ENCODE results near the gene DSPP. TPM values are rescaled to one million over a fixed set of nuclear protein-coding genes. Genes with fewer than 3 reads are reported as not detected.

DSPP gene
- total RNA-seq, 1 experiment from 2014 or later, result not detected

GRCh38 chr4:87649980-87650379 lies 41.7 kb downstream of the DSPP start, which contains the start of gene DMP1:
Gene DMP1 (plus strand): TSS chr4:87650280. CDS start chr4:87656493, 6,213 bp downstream.
- no TSS peak for BruUV-seq (replicated peaks)
- intact Hi-C loops (cut with micrococcal nuclease; ENCODE audit: unreplicated experiment) (no loop called here), in situ Hi-C loops (cut with HindIII; ENCODE audit: low pct_unique_long_range_greater_than_20kb, low sequenced_read_pairs) (no loop called here)
- POLR2A ChIA-PET, result interaction anchor here (0.6 kb wide), 1 partner anchor 59 kb away, joined by 4 read pairs; no protein-coding TSS in a partner anchor
- Histone ChIP-seq H3K4me1 (ENCODE audit: control insufficient read depth, insufficient read depth, low read length) (no peaks in the 10 kb centered on the region), H3K27ac (ENCODE audit: low read length) (no peak within 1 kb of the TSS), H3K36me3 (ENCODE audit: control insufficient read depth, insufficient read depth, low read length) (no peaks in the 10 kb centered on the region), H3K4me3 (ENCODE audit: low read depth in 2 of 2, low read length in 2 of 2) (no peak within 1 kb of the TSS), H3K27me3 (ENCODE audit: control insufficient read depth, insufficient read depth, low read length) (no peaks in the 10 kb centered on the region), H3K9me3 (ENCODE audit: control insufficient read depth, insufficient read depth, low read depth, low read length) (no peaks in the 10 kb centered on the region)
- ATAC-seq (no peak), DNase-seq (ENCODE audit: low read depth, low spot score) (no peak)
- TF ChIP-seq SIN3A (IDR thresholded peaks at IDR 0.05; ENCODE audit: borderline replicate concordance, insufficient read depth, low read depth, low read length) (no peak), CTCF (IDR thresholded peaks at IDR 0.05) (no peak), POLR2AphosphoS5 (IDR thresholded peaks at IDR 0.05; ENCODE audit: low read depth, low read length) (no peak), TCF7L2 (IDR thresholded peaks at IDR 0.05; ENCODE audit: low read depth, low read length) (no peak), REST (IDR thresholded peaks at IDR 0.05; ENCODE audit: insufficient read depth in 1 of 2, low read depth in 2 of 2, low read length in 1 of 2) (no peak)
- CTCF ChIA-PET, result no interaction called here

GRCh38 chr4:87650938-87651337 lies 42.6 kb downstream of the DSPP start:
- H3K27me3 ChIP-seq (ENCODE audit: control insufficient read depth, insufficient read depth, low read length), result no peaks in the 10 kb centered on the region
- no peaks in the 10 kb centered on the region for H3K36me3 ChIP-seq (ENCODE audit: control insufficient read depth, insufficient read depth, low read length)
- DNase-seq (ENCODE audit: low read depth, low spot score), result no peak
- ChIA-PET CTCF (no interaction called here), POLR2A (no interaction called here)
- no TSS peak for BruUV-seq (replicated peaks)
- H3K27ac ChIP-seq (ENCODE audit: low read length), result no peak overlapping the region
- in situ Hi-C loops (cut with HindIII; ENCODE audit: low pct_unique_long_range_greater_than_20kb, low sequenced_read_pairs), result no loop called here
- TF ChIP-seq POLR2AphosphoS5 (IDR thresholded peaks at IDR 0.05; ENCODE audit: low read depth, low read length) (no peak), REST (IDR thresholded peaks at IDR 0.05; ENCODE audit: insufficient read depth in 1 of 2, low read depth in 2 of 2, low read length in 1 of 2) (no peak), TCF7L2 (IDR thresholded peaks at IDR 0.05; ENCODE audit: low read depth, low read length) (no peak), CTCF (IDR thresholded peaks at IDR 0.05) (no peak), SIN3A (IDR thresholded peaks at IDR 0.05; ENCODE audit: borderline replicate concordance, insufficient read depth, low read depth, low read length) (no peak)
- H3K4me1 ChIP-seq (ENCODE audit: control insufficient read depth, insufficient read depth, low read length), result no peaks in the 10 kb centered on the region
- H3K4me3 ChIP-seq (ENCODE audit: low read depth in 2 of 2, low read length in 2 of 2), result no peak overlapping the region
- intact Hi-C loops (cut with micrococcal nuclease; ENCODE audit: unreplicated experiment), result no loop called here
- ATAC-seq, result no peak
- no peaks in the 10 kb centered on the region for H3K9me3 ChIP-seq (ENCODE audit: control insufficient read depth, insufficient read depth, low read depth, low read length)
